Motor neuron (in vitro differentiated cells): ENCODE measurements around the gene CEL. TPM values are rescaled to one million over a fixed set of nuclear protein-coding genes. Genes with fewer than 3 reads are reported as not detected.

Source experiments
- total RNA-seq, 8 experiments: library from RNA; unstranded; fragments of 300-600 nt; gene quantifications; 2 replicates each; pipeline versions ENCODE4 v1.2.3 to v1.2.4, GENCODE V29; 2022

The CEL gene
- total RNA-seq, 8 experiments from 2014 or later: 0.38 to 1.6 (median 0.84) TPM

Other genes with a start within 250 kb of the CEL start
- gene AK8, start 183.7 kb upstream of the CEL start, total RNA-seq: 1 to 10 TPM in 3 of 8 experiments, under 1 TPM in 5; 0.64 to 6.6 (median 0.95) TPM
- gene SPACA9, start 183.1 kb upstream of the CEL start, total RNA-seq: 10 to 100 TPM in 1 of 8 experiments, 1 to 10 TPM in 7; 5.0 to 18.7 (median 6.5) TPM
- 10 to 100 TPM; 22.0 to 58.6 (median 31.4) TPM for gene TSC1, start 117.4 kb upstream of the CEL start, total RNA-seq
- gene GFI1B, start 83.3 kb upstream of the CEL start, total RNA-seq: under 1 TPM in 6 of 8 experiments, not detected in 2; 0.09 to 0.85 (median 0.13) TPM
- gene GTF3C5, start 31.0 kb upstream of the CEL start, total RNA-seq: 10 to 100 TPM; 35.8 to 77.3 (median 45.1) TPM
- gene RALGDS, start 59.3 kb downstream of the CEL start, total RNA-seq: 10 to 100 TPM; 18.3 to 85.1 (median 52.9) TPM
- gene GBGT1, start 101.9 kb downstream of the CEL start, total RNA-seq: 1 to 10 TPM in 3 of 8 experiments, under 1 TPM in 5; 0.14 to 2.4 (median 0.75) TPM
- gene OBP2B, start 147.3 kb downstream of the CEL start, total RNA-seq: under 1 TPM in 1 of 8 experiments, not detected in 7; 0.33 TPM
- gene ABO, start 213.2 kb downstream of the CEL start, total RNA-seq: under 1 TPM in 6 of 8 experiments, not detected in 2; under 0.01 to 0.38 (median 0.12) TPM